GM21528 (cell line): ENCODE results near the gene COL5A1.
"Not testable (repeated sequence)": the region's sequence is repeated elsewhere in the genome, so short reads cannot be mapped to it uniquely, and the experiment has no call there.

Experiments used
- ATAC-seq: cut with Tn5 transposase; IDR thresholded peaks from one replicate; pipeline ENCODE4 v1.9.1; 2021; ENCODE audit warnings: mild to moderate bottlenecking, moderate library complexity; ENCODE audit not compliant: unreplicated experiment, low FRiP score

The COL5A1 gene

GRCh38 chr9:134670851-134671281 lies 29.3 kb downstream of the COL5A1 start:
- ATAC-seq: no peak

- no peak for ATAC-seq
Observed at GRCh38 chr9:134671341-134672113, 29.9 kb downstream of the COL5A1 start.

GRCh38 chr9:134676361-134676760 lies 34.8 kb downstream of the COL5A1 start:
- ATAC-seq: no peak

DNA sequence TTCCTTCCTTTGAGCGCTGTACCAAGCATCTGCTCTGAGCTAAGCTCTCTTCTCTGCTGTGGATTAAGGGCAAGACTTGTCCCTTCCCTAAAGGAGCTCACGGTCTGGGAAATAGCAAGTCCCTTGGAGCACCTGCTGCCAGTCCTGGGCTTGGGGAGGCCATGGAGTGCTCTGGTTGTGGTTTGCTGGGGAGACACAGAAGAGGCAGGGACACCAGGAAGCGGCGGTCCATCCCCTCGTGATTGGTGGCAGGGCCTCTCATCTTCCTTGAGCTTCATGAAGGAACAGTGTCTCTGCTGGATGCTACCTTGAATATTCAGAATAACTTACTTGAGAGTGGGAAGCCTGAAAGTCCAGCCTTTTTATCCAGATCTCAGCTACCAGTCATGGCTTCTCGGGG lies 35.3 kb downstream of the COL5A1 start:
- ATAC-seq: no peak

- no peak for ATAC-seq
Observed at GRCh38 chr9:134677743-134678142, 36.1 kb downstream of the COL5A1 start.

- ATAC-seq: no peak
Observed at GRCh38 chr9:134678206-134678605, 36.6 kb downstream of the COL5A1 start.

- ATAC-seq: no peak
Observed at GRCh38 chr9:134678666-134679443, 37.3 kb downstream of the COL5A1 start.

DNA sequence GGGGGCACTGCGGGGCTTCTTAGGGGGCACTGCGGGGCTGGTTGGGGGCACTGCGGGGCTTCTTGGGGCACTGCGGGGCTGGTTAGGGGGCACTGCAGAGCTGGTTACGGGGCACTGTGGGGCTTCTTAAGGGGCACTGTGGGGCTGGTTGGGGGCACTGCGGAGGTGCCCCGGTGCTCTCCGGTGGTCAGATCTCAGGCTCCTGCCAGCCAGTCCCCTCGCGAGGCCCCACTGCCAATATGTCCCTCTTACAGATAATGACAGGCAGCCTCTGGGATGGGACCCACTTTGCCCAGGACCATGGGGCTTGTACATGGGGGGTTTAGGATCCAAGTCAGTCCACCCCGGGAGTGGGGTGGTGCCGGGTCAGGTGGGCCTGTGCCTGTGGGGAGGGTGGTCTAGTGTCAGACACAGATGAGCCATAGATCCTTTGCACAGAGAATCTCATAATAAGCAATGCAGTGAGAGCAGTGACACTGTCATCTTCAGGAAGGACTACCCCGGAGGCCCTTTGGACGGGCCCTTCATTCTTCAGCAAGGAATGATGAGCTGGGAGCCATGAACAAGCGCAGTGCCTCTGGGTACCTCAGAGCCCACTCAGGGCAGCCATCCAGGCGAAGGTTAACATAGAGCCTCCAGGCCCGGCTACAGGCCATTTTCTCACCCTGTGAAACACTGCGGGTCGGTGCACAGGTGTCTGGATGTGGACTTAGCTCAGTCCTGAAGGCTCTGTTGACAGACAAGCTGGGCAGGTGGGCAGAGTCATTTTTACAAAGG lies 38.2 kb downstream of the COL5A1 start:
- no peak for ATAC-seq

GRCh38 chr9:134680393-134681060 lies 38.9 kb downstream of the COL5A1 start:
- no peak for ATAC-seq

DNA sequence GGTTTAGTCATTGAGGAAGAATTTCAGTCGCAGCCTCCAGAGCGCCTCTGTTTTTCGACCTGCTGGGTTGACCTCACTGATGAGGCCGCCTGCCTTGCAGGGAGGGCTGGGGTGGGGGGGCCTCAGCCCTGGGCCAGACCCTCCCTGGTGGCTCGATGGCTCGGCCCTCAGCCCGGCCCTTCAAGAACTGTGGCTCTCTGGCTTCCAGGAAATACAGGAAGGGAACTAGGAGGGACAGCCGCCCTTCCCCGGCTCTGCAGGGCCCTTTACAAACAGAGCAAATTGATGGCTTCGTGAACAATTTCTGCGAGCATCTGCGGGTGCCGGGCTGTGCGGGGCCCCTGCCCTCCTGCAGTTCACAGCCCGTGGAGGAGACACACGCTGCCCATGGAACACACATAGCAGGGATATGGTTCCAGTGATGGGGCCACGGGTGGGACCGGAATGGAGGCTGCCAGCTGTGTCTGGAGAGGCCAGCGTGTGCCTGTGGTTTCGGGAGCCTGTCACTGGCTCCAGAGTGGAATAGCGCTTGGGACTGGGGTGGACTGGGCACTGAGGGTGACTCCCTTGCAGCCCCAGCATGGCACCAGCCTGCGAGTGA lies 39.6 kb downstream of the COL5A1 start:
- no peak for ATAC-seq

DNA sequence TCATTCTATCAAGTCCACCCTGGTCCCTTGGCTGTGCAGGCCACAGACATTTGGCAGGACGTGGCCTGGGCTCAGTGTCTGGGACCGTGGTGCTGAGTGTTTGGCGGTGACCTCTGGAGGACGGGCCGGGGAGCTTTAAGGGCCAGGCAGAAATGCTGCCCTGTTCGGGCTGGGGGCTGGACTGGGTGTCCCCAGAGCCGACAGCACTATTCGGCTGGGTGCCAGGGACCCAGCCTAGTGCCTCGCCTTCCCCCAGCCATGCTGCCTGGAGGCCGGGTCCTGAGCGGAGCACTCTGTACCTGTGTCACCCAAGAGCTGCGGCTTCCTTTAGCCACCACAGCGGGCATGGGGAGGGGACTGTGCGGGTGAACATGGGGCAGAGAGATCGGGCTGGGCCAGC lies 40.4 kb downstream of the COL5A1 start:
- ATAC-seq: no peak

GRCh38 chr9:134682651-134683364 lies 41.2 kb downstream of the COL5A1 start:
- no peak for ATAC-seq

DNA sequence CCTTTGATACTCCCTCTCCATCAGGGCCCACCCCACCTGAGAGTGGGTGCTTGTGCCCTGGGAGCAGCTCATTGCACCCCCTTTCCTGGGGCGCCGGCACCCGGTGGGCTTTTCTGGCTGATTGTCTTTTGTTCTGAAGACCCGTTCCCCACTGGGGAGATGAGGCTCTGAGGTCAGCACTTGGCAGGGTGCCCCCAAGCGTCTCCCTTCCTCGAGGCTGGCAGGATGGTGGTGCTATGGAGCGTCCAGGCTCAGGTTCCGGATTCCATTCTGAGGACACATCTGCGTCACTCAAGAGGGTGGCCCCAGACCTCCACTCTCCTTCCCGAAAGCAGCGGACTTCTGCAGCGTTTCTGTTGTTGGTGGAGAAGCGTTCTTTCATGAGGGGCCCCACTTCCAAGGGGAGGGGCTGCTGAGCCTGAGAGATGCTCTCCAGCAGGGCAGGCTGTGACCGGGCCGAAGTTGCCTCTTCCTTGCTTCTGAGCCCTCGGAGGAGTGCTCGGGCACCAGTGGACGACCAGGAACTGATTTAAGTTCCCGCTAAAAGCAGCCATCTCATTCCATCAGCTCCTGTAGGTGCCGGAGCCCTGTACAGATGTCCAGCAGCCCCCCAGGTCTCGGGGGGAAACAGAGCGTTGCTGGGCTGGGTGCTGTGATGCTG lies 42.2 kb downstream of the COL5A1 start:
- ATAC-seq: no peak

- no peak for ATAC-seq
Observed at GRCh38 chr9:134684375-134684723, 42.7 kb downstream of the COL5A1 start.

- not testable (repeated sequence) for ATAC-seq
Observed at GRCh38 chr9:134684941-134685340, 43.3 kb downstream of the COL5A1 start.

GRCh38 chr9:134685784-134686183 lies 44.2 kb downstream of the COL5A1 start:
- ATAC-seq: no peak

- ATAC-seq: no peak
Observed at GRCh38 chr9:134686896-134687295, 45.3 kb downstream of the COL5A1 start.

DNA sequence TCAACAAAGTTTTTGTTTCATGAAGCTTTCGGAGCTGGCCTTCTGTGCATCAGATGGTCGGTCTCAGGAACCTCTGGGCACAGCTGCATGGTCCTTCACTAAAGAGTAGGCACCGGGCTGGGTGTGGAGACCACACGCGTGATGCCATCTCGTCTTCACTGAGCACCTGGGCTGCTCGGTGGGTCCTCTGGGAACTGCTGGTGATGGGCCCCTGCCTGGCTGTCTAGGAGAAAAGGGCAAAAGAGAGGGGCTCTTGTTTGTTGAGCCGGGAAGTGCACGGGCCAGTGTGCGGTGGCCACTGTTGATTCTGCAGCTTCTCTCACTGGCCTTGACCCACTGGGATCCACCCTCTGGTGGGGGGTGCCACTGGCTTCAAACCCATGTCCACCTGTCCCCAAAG lies 46.0 kb downstream of the COL5A1 start:
- no peak for ATAC-seq

GRCh38 chr9:134688231-134688630 lies 46.6 kb downstream of the COL5A1 start:
- no peak for ATAC-seq
